Prostate gland (tissue), 2 donors: Measurements from ENCODE around the gene HSF5.

Source experiments
- POLR2A ChIP-seq: fragments of 450-650 bp; IDR thresholded peaks from one replicate; pipeline ENCODE4 v1.6.1; 2016; ENCODE audit warnings: antibody characterized with exemption, mild to moderate bottlenecking
- POLR2AphosphoS5 ChIP-seq: sonication (generic); formaldehyde crosslinking; IDR thresholded peaks from one replicate; pipeline ENCODE4 v1.6.1; 2017; ENCODE audit warnings: antibody characterized with exemption
- TF ChIP-seq, protein P1 (sequence below), 4 experiments: fragments of 200-600 bp in 2 of 4; fragments of 450-650 bp in 2 of 4; sonication (generic) in 2 of 4; IDR thresholded peaks; 1 replicate in 3 of 4; 2 replicates in 1 of 4; pipeline ENCODE4 v1.5.1; 2016 to 2019; ENCODE audit warnings: antibody characterized with exemption in 4 of 4, mild to moderate bottlenecking in 2 of 4, moderate library complexity in 2 of 4

DNA sequence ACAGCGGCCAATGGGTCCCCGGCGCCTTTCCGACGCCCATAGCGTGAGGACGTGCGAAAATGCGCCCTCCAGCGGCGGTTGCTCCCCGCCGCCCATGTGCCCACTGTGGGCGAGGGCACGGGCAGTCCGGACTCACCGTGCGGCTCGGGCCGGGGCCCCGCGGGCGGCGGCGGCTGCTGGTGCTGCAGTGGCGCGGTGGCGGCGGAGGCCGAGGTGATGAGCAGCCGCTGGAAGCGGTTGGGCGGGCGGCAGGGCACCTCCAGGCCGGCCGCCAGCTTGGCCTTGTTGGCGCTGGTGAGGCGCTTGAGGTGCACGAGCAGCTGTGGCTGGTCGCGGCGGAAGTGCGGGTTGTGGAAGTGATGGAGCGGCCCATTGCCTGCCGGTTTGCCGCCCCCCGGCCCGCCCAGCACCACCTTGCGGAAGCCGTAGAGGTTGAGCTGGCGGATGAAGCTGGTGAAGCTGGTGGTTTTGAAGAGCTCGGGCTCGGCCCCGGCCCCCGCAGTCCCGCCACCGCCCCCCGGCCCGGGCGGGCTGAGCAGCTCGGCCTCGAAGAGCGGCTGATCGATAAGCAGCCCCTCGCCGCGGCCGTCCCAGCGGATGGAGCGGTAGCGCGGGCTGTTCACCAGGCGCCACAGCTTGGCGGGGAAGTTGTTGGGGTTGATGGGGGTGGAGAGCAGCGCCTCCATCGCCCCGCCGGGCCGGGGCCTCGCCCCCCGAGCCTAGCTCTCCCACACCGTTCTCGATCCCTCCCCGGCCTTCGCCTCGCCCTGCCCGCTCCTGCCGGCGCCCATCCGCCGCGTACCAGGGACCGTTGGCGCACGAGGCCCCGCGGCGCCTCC lies at the start of gene HSF5:
- TF ChIP-seq, protein P1, sequence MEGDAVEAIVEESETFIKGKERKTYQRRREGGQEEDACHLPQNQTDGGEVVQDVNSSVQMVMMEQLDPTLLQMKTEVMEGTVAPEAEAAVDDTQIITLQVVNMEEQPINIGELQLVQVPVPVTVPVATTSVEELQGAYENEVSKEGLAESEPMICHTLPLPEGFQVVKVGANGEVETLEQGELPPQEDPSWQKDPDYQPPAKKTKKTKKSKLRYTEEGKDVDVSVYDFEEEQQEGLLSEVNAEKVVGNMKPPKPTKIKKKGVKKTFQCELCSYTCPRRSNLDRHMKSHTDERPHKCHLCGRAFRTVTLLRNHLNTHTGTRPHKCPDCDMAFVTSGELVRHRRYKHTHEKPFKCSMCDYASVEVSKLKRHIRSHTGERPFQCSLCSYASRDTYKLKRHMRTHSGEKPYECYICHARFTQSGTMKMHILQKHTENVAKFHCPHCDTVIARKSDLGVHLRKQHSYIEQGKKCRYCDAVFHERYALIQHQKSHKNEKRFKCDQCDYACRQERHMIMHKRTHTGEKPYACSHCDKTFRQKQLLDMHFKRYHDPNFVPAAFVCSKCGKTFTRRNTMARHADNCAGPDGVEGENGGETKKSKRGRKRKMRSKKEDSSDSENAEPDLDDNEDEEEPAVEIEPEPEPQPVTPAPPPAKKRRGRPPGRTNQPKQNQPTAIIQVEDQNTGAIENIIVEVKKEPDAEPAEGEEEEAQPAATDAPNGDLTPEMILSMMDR (IDR thresholded peaks at IDR 0.05), result peak in 1 of 4 experiments; percentile 16
- TF ChIP-seq POLR2A (no peak), POLR2AphosphoS5 (no peak)
